SK-N-SH (cell line): Measurements from ENCODE around the gene MANEAL. TPM values are rescaled to one million over a fixed set of nuclear protein-coding genes. Genes with fewer than 3 reads are reported as not detected.

Experiments used
- CTCF ChIA-PET: fragments of 300-600, 350-600 bp; formaldehyde crosslinking; extraction: SDS; loops from one replicate; lab custom pipeline; 2021; lab: Yijun Ruan, JAX
- POLR2A ChIA-PET: fragments of 350-600 bp; sonication (Branson Sonifier 250); formaldehyde crosslinking; extraction: SDS; loops from one replicate; lab custom pipeline; 2020; ENCODE audit warnings: antibody characterized with exemption, inconsistent platforms; lab: Yijun Ruan, JAX
- DNase-seq: peaks from one replicate; pipeline ENCODE4 v3.0.0; 2012
- H2AFZ ChIP-seq: fragments of 200-600 bp; sonication (generic); 2 replicates; pipeline ENCODE4 v1.8.1; 2016; ENCODE audit warnings: antibody characterized with exemption, mild to moderate bottlenecking, low read depth
- H3F3A ChIP-seq: fragments of 200-600 bp; sonication (generic); replicated peaks from 2 replicates; pipeline ENCODE3; 2016; ENCODE audit warnings: antibody characterized with exemption, mild to moderate bottlenecking; ENCODE audit not compliant: insufficient read depth
- H3K27ac ChIP-seq, 2 experiments: fragments of 200-500 bp in 1 of 2; fragments of 200-600 bp in 1 of 2; sonication (Bioruptor generic) in 1 of 2; sonication (generic), shearing (Covaris generic) in 1 of 2; 2 replicates each; pipeline versions ENCODE4 v1.5.1 to v1.6.1; 2014 to 2016; ENCODE audit warnings: low read depth in 2 of 2, inconsistent platforms in 1 of 2, low read length in 1 of 2, mild to moderate bottlenecking in 1 of 2, mixed read lengths in 1 of 2
- H3K27me3 ChIP-seq: fragments of 200-600 bp; sonication (generic), shearing (Covaris generic); 2 replicates; pipeline ENCODE4 v1.6.1; 2016; ENCODE audit warnings: mixed run types; ENCODE audit not compliant: insufficient read depth
- H3K36me3 ChIP-seq, 2 experiments: fragments of 200-500 bp in 1 of 2; fragments of 200-600 bp in 1 of 2; sonication (Bioruptor generic) in 1 of 2; sonication (generic) in 1 of 2; replicated peaks in 1 of 2; 2 replicates each; pipeline versions ENCODE3 to v1.5.1; 2014 to 2016; ENCODE audit warnings: low read length in 1 of 2, mild to moderate bottlenecking in 1 of 2; ENCODE audit not compliant: insufficient read depth in 2 of 2, control insufficient read depth in 1 of 2
- H3K4me1 ChIP-seq, 2 experiments: fragments of 200-500 bp in 1 of 2; fragments of 200-600 bp in 1 of 2; sonication (Bioruptor generic) in 1 of 2; sonication (generic), shearing (Covaris generic) in 1 of 2; 2 replicates each; pipeline versions ENCODE4 v1.5.1 to v1.6.1; 2014 to 2016; ENCODE audit warnings: low read depth in 1 of 2, low read length in 1 of 2, mixed run types in 1 of 2; ENCODE audit not compliant: insufficient read depth in 2 of 2, control insufficient read depth in 1 of 2
- H3K4me2 ChIP-seq: fragments of 200-600 bp; sonication (generic), shearing (Covaris generic); 2 replicates; pipeline ENCODE4 v1.6.1; 2017; ENCODE audit warnings: mixed run types
- H3K4me3 ChIP-seq, 2 experiments: fragments of 200-500 bp in 1 of 2; fragments of 200-600 bp in 1 of 2; sonication (Bioruptor generic) in 1 of 2; sonication (generic), shearing (Covaris generic) in 1 of 2; 2 replicates each; pipeline versions ENCODE4 v1.5.1 to v1.8.1; 2014 to 2016; ENCODE audit warnings: low read depth in 2 of 2, inconsistent platforms in 1 of 2, low read length in 1 of 2, mild to moderate bottlenecking in 1 of 2, mixed read lengths in 1 of 2, moderate library complexity in 1 of 2
- H3K79me2 ChIP-seq: fragments of 200-600 bp; sonication (generic); 2 replicates; pipeline ENCODE4 v1.8.1; 2017; ENCODE audit warnings: mild to moderate bottlenecking; ENCODE audit not compliant: insufficient read depth
- H3K9ac ChIP-seq: fragments of 200-600 bp; sonication (generic); 2 replicates; pipeline ENCODE4 v1.6.1; 2017; ENCODE audit warnings: mixed run types
- H3K9me2 ChIP-seq: fragments of 200-600 bp; sonication (generic); 2 replicates; pipeline ENCODE4 v1.6.1; 2017; ENCODE audit warnings: mixed run types
- H3K9me3 ChIP-seq: fragments of 200-600 bp; sonication (generic); 2 replicates; pipeline ENCODE4 v1.6.1; 2017; ENCODE audit warnings: mixed run types, mild to moderate bottlenecking, moderate library complexity
- H4K20me1 ChIP-seq: fragments of 200-600 bp; sonication (generic); 2 replicates; pipeline ENCODE4 v1.6.1; 2017; ENCODE audit warnings: mild to moderate bottlenecking, mixed run types; ENCODE audit not compliant: insufficient read depth
- CHD2 ChIP-seq: fragments of 150-350 bp; IDR thresholded peaks from 2 replicates; pipeline ENCODE4 v1.6.1; 2018; ENCODE audit warnings: low read length; ENCODE audit not compliant: partially characterized antibody
- EZH2phosphoT487 ChIP-seq: fragments of 200-600 bp; sonication (generic); IDR thresholded peaks from 2 replicates; pipeline ENCODE4 v1.6.1; 2017; ENCODE audit warnings: low read depth, mixed run types, mild to moderate bottlenecking, antibody characterized with exemption, moderate library complexity, borderline replicate concordance
- FOSL2 ChIP-seq: IDR thresholded peaks from 2 replicates; pipeline ENCODE4 v1.4.0; 2012; ENCODE audit warnings: low read depth, mild to moderate bottlenecking, moderate library complexity, borderline replicate concordance
- FOXJ3 ChIP-seq: sonication (generic); formaldehyde crosslinking; IDR thresholded peaks from 2 replicates; pipeline ENCODE4 v1.5.1; 2020; ENCODE audit warnings: mild to moderate bottlenecking, missing genetic modification reagents
- FOXM1 ChIP-seq: IDR thresholded peaks from 2 replicates; pipeline ENCODE4 v1.4.0; 2012; ENCODE audit warnings: low read depth, mild to moderate bottlenecking
- GABPA ChIP-seq: IDR thresholded peaks from 2 replicates; pipeline ENCODE4 v1.4.0; 2012; ENCODE audit warnings: low read depth, mild to moderate bottlenecking
- GATA2 ChIP-seq: sonication (generic); formaldehyde crosslinking; IDR thresholded peaks from 2 replicates; pipeline ENCODE4 v1.5.0; 2020; ENCODE audit warnings: mild to moderate bottlenecking, missing genetic modification reagents
- NRF1 ChIP-seq: IDR thresholded peaks from 2 replicates; pipeline ENCODE4 v1.6.1; 2012; ENCODE audit warnings: low read depth, mild to moderate bottlenecking, low read length
- PBX3 ChIP-seq: IDR thresholded peaks from 2 replicates; pipeline ENCODE4; 2012
- POLR2AphosphoS5 ChIP-seq: IDR thresholded peaks from 2 replicates; pipeline ENCODE4 v1.6.1; 2012; ENCODE audit warnings: low read depth, low read length
- RAD21 ChIP-seq: IDR thresholded peaks from 2 replicates; pipeline ENCODE4 v1.6.1; 2012; ENCODE audit warnings: mild to moderate bottlenecking, low read length
- RCOR1 ChIP-seq: fragments of 150-350 bp; IDR thresholded peaks from 2 replicates; pipeline ENCODE4 v1.6.1; 2017; ENCODE audit warnings: antibody characterized with exemption, low read length
- SIN3A ChIP-seq: IDR thresholded peaks from 2 replicates; pipeline ENCODE4 v1.6.1; 2012; ENCODE audit warnings: low read depth, mild to moderate bottlenecking, low read length, moderate library complexity, borderline replicate concordance
- SMC3 ChIP-seq: IDR thresholded peaks from 2 replicates; pipeline ENCODE4 v1.6.1; 2012; ENCODE audit warnings: low read depth, low read length, improper control_type of control experiment
- TAF1 ChIP-seq: IDR thresholded peaks from 2 replicates; pipeline ENCODE4 v1.6.1; 2012; ENCODE audit warnings: low read depth, mild to moderate bottlenecking, low read length, moderate library complexity, borderline replicate concordance
- TCF12 ChIP-seq: IDR thresholded peaks from 2 replicates; pipeline ENCODE4 v1.4.0; 2012
- USF1 ChIP-seq: IDR thresholded peaks from 2 replicates; pipeline ENCODE4 v1.4.0; 2012; ENCODE audit warnings: low read depth, borderline replicate concordance
- WGBS: methylation state at CpG from one replicate; pipeline ENCODE4 v1.1.6; 2017; ENCODE audit warnings: low lambda C conversion rate; 5-methylcytosine and 5-hydroxymethylcytosine counted together
- polyA plus RNA-seq, 3 experiments: library from polyadenylated mRNA; depleted of rRNA; stranded (reverse); fragments of >200 nt; gene quantifications; 2 replicates each; pipeline ENCODE4 v1.2.3, GENCODE V29; 2012
- TF ChIP-seq, protein P1 (sequence below): IDR thresholded peaks from 2 replicates; pipeline ENCODE4 v1.6.1; 2012; ENCODE audit warnings: mild to moderate bottlenecking, low read depth, low read length, moderate library complexity
- TF ChIP-seq, protein P2 (sequence below): fragments of 150-350 bp; IDR thresholded peaks from 2 replicates; pipeline ENCODE4 v1.6.1; 2017; ENCODE audit warnings: antibody characterized with exemption, low read length, low read depth, borderline replicate concordance
- TF ChIP-seq, protein P3 (sequence below): fragments of 150-350 bp; IDR thresholded peaks from 2 replicates; pipeline ENCODE4 v1.6.1; 2016; ENCODE audit warnings: mild to moderate bottlenecking, low read depth, low read length
- TF ChIP-seq, protein P4 (sequence below): IDR thresholded peaks from 2 replicates; pipeline ENCODE4 v1.4.0; 2012; ENCODE audit warnings: low read depth

MANEAL gene
- polyA plus RNA-seq, 1 of the 3 experiments (the other 2 are of a cell fraction): 2.7 TPM

- TF ChIP-seq FOSL2 (no peak), GABPA (no peak), SMC3 (no peak), FOXJ3 (CRISPR knock-in tag) (no peak)
- TF ChIP-seq, protein P1, sequence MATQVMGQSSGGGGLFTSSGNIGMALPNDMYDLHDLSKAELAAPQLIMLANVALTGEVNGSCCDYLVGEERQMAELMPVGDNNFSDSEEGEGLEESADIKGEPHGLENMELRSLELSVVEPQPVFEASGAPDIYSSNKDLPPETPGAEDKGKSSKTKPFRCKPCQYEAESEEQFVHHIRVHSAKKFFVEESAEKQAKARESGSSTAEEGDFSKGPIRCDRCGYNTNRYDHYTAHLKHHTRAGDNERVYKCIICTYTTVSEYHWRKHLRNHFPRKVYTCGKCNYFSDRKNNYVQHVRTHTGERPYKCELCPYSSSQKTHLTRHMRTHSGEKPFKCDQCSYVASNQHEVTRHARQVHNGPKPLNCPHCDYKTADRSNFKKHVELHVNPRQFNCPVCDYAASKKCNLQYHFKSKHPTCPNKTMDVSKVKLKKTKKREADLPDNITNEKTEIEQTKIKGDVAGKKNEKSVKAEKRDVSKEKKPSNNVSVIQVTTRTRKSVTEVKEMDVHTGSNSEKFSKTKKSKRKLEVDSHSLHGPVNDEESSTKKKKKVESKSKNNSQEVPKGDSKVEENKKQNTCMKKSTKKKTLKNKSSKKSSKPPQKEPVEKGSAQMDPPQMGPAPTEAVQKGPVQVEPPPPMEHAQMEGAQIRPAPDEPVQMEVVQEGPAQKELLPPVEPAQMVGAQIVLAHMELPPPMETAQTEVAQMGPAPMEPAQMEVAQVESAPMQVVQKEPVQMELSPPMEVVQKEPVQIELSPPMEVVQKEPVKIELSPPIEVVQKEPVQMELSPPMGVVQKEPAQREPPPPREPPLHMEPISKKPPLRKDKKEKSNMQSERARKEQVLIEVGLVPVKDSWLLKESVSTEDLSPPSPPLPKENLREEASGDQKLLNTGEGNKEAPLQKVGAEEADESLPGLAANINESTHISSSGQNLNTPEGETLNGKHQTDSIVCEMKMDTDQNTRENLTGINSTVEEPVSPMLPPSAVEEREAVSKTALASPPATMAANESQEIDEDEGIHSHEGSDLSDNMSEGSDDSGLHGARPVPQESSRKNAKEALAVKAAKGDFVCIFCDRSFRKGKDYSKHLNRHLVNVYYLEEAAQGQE: no peak
Measured at GRCh38 chr1:37776946-37777516, 16.6 kb upstream of the MANEAL start (continued).

GRCh38 chr1:37778654-37779053 is 15.0 kb upstream of the MANEAL start:
- no peak for TF ChIP-seq FOXM1
- TF ChIP-seq, protein P2, sequence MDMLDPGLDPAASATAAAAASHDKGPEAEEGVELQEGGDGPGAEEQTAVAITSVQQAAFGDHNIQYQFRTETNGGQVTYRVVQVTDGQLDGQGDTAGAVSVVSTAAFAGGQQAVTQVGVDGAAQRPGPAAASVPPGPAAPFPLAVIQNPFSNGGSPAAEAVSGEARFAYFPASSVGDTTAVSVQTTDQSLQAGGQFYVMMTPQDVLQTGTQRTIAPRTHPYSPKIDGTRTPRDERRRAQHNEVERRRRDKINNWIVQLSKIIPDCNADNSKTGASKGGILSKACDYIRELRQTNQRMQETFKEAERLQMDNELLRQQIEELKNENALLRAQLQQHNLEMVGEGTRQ: no peak
- no peak for TF ChIP-seq FOSL2
- no peak for TF ChIP-seq GATA2 (CRISPR knock-in tag)
- no peak for TF ChIP-seq RAD21
- TF ChIP-seq NRF1: no peak
- no peak for TF ChIP-seq SIN3A
- no peak for TF ChIP-seq TCF12
- TF ChIP-seq, protein P3, sequence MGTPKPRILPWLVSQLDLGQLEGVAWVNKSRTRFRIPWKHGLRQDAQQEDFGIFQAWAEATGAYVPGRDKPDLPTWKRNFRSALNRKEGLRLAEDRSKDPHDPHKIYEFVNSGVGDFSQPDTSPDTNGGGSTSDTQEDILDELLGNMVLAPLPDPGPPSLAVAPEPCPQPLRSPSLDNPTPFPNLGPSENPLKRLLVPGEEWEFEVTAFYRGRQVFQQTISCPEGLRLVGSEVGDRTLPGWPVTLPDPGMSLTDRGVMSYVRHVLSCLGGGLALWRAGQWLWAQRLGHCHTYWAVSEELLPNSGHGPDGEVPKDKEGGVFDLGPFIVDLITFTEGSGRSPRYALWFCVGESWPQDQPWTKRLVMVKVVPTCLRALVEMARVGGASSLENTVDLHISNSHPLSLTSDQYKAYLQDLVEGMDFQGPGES: no peak
- no peak for TF ChIP-seq USF1
- no peak for TF ChIP-seq TAF1
- TF ChIP-seq RCOR1: no peak
- TF ChIP-seq EZH2phosphoT487: no peak
- no peak for TF ChIP-seq POLR2AphosphoS5
- TF ChIP-seq CHD2: no peak
- TF ChIP-seq SMC3: no peak
- no peak for TF ChIP-seq PBX3
- TF ChIP-seq, protein P4, sequence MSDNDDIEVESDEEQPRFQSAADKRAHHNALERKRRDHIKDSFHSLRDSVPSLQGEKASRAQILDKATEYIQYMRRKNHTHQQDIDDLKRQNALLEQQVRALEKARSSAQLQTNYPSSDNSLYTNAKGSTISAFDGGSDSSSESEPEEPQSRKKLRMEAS: no peak
- POLR2A ChIA-PET: no interaction called here
- CTCF ChIA-PET: interaction anchor here (0.9 to 2.6 kb wide), 4 partner anchors 13 to 81 kb away, joined by 3 to 9 read pairs (median 5); partner anchors contain the start of genes EPHA10 and MTF1

More at GRCh38 chr1:37778654-37779053, 15.0 kb upstream of the MANEAL start:
- Histone ChIP-seq H3K36me3 (no peaks in the 10 kb centered on the region), H3K9ac (no peak overlapping the region), H3K4me1 (no peaks in the 10 kb centered on the region), H3K27ac (no peak overlapping the region), H3K27me3 (no peaks in the 10 kb centered on the region; the same call in 1 of the 2 replicates), H3K79me2 (no peaks in the 10 kb centered on the region), H3K9me2 (no peaks in the 10 kb centered on the region), H2AFZ (no peak overlapping the region), H3K9me3 (no peaks in the 10 kb centered on the region), H3K4me3 (no peak overlapping the region), H4K20me1 (no peaks in the 10 kb centered on the region), H3K4me2 (no peak overlapping the region), H3F3A (no peaks in the 10 kb centered on the region)
- 44% methylated on average over 1 of the region's 3 CpGs for WGBS
- no peak for DNase-seq
